ENCODE data around the gene FUT7.
A peak's percentile ranks its signal among the peaks of the same experiment; 100 is the strongest.
"Not testable (repeated sequence)": the region's sequence is repeated elsewhere in the genome, so short reads cannot be mapped to it uniquely, and the experiment has no call there.

The FUT7 gene

DNA sequence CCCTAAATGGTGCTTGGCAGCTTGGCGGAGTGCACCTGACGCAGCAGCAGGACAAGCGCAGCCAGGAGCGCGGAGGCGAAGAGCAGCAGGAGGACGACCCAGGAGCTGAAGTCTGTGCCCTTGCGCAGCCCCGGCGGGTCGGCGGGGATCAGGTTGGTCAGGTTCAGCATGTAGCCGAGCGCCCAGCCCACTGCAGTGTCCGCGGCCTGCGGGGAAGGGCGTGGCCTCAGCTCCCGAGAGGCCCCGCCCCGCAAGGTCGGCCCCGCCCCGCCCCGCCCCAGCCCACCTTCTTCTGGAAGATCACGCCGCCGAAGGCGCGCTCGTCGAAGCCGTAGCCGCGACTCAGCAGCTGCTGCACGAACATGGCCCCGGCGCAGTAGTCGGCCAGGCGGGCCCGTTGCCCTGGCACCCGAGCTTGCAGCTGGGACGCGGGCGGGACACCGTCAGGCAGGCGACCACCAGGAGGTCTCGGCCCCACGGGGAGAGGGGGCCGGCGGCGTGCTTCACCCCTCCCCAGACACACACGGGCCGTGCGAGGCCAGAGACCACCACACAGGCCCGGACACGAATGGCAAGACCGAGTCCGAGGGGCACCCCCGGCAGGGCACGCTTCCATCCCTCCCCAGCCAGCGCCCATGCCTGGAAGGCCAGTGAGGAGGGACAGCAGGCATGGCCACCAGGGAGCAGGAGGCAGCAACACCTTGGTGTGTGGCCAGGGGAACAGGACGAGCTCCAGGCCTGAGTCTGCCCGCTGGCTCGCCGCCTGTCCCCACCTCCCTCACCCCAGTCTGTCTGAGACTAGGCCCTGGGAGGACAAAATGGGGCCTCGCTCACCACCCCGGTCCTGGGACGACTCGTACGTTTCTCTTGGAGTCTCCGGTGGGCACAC is 17.0 kb upstream of the FUT7 start:
- DNase-seq: no peak

DNA sequence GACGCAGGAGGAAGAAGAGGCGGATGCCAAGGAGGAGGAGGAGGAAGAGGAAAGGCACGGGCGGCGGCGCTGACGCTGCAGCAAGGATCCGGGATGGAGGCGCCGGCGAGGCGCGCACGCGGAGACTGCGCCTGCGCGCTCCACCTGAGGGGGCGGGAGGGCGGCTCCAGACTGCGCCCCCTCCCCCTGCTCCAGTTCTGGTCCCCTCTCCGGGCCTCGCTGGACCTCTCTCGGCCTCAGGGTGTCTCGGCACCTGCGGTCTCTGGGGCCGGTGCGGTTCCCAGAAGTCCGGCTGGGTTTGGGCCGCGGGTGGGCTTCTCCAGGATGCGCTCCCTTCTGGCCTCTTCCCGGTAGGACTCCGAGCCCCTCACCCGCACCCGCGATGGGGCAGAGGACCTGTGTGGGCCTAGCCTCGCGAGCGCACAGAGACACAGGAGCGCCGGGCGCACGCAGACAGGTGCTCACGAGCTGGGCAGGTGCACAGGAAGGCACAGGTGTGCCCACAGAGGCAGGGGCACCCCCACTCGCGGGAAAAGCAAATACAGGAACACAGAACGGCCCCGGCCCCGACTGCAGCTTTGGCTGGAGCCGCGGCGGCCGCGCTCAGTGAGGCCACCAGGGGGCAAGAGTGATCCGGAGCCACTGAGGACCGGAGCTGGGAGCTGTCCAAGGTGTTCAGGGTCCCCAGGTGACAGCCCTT is 14.3 kb upstream of the FUT7 start, which contains the start of gene NPDC1:
Gene NPDC1, minus strand, starts transcription at position 90 of the 700 bp plus-strand sequence. CDS start 188 bp downstream, outside the sequence.
- DNase-seq: peak; percentile 73

GRCh38 chr9:137045294-137046087 is 13.6 kb upstream of the FUT7 start:
- DNase-seq: no peak

DNA sequence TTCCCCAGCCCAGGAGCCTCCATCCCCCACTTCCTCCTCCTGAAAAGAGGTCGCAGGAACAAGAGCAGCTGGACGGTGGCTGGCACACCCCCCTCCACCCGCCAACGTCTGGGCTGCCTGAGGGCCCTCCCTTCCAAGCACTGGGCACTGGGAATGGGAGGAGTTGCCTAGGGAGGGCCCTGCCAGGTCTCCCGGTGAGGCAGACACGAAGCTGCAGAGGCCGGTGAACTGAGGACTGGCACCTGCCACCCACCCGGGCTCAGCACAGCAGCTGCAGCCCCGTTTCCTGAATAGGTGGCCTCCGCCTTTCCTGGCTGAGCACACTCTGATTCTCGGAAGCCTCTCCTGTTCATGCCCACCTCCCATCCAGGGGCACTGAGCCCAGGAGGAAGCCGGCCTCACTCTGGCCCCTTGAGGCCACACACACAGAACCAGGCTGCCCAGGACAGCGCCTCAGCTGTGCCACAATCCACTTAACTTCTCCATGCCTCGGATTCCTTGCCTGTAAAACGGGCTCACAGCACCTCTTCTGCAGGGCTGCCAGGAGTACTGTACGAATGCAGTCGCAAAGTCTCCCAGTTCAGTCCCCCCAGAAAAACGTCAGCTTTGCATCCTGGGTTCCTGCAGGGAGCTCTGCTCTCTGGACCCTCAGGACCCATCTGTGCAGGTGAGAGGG is 12.8 kb upstream of the FUT7 start:
- peak; percentile 58 for DNase-seq

DNA sequence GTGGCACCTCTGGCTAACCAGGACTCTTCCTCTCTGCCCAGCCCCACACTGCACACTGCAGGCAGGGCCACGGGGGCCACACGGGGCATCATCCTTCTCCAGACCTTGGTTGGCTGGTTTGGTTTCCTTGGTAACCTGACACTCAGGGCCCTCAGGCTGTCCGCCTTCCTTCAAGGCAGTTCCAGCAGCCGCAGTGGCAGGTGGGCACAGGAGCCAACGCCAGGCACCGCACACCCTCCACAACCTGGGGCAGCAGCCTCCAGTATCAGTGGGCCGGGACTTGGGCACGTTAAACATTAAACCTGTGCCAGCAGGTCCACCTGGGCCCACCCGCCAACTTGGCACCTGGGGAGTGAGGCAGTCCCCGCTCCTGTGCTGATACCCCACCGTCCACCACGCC is 12.1 kb upstream of the FUT7 start:
- no peak for DNase-seq

- no peak for DNase-seq
Observed at GRCh38 chr9:137042751-137043727, 11.2 kb upstream of the FUT7 start.

- no peak for DNase-seq
Observed at GRCh38 chr9:137041124-137041523, 9.2 kb upstream of the FUT7 start.

DNA sequence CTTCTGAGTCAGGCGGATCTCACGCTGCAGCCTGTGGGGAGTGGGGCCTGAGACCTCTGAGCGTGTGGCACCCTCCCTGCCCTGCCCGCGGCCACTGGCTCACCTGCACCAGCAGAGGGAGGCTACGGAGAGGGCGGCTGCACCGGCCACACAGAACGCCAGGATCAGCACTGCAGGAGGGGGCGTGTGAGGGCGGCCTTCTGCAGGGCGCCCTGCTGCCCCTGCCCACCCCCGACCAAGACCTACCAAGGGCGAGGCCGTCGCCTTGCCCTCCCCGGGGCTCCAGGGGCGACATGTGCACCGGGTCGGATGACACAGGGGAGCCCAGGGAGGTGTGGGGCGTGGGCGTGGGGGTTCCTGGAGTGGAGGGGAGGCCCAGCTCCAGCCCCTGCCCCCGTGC is 8.7 kb upstream of the FUT7 start:
- no peak for DNase-seq

- no peak for DNase-seq
Observed at GRCh38 chr9:137039611-137040366, 7.9 kb upstream of the FUT7 start.

DNA sequence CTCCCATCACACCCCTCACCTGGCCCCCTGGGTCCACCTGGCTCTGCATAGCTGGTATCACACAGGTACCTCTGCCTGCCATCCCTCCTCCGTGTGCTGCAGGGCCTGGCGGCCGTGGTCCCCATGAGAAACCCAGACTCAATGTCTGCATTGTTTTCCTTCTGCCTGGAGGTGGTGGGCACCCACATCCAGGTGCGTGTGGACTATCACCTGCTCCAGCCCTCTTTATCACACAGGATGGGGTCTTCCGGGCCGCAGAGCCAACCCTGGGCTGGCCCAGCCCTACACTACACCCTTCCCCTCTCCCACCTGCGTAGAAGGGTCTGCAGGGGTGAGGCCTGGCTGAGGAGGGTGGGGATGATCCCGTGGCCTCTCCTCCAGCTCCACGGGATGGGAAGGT is 7.0 kb upstream of the FUT7 start:
- DNase-seq: no peak

GRCh38 chr9:137037483-137037882 is 5.6 kb upstream of the FUT7 start:
- no peak for DNase-seq

- DNase-seq: no peak
Observed at GRCh38 chr9:137037035-137037434, 5.1 kb upstream of the FUT7 start.

DNA sequence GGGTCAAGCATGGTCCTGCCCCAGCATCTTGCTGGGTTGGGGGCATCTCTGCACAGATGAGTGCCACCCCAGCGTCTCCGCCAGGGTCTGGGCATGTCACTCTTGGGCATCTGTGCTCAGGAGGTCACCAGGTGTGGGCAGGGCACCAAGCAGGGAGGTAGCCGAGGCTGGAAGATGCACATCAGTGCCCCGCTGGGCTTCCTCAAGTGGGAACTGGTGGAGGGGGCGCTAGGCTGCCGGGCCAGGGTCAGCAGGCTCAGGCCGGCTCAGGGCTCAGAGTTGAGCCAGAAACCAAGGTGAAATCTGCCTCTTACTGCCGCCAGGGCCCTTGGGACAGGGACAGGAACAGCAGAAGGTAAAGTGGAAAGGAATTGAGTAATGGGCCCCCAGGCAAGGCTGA is 4.0 kb upstream of the FUT7 start:
- DNase-seq: no peak

- DNase-seq: no peak
Observed at GRCh38 chr9:137035507-137035834, 3.6 kb upstream of the FUT7 start.

- DNase-seq: peak; percentile 65
Observed at GRCh38 chr9:137034709-137035506, 3.0 kb upstream of the FUT7 start.

DNA sequence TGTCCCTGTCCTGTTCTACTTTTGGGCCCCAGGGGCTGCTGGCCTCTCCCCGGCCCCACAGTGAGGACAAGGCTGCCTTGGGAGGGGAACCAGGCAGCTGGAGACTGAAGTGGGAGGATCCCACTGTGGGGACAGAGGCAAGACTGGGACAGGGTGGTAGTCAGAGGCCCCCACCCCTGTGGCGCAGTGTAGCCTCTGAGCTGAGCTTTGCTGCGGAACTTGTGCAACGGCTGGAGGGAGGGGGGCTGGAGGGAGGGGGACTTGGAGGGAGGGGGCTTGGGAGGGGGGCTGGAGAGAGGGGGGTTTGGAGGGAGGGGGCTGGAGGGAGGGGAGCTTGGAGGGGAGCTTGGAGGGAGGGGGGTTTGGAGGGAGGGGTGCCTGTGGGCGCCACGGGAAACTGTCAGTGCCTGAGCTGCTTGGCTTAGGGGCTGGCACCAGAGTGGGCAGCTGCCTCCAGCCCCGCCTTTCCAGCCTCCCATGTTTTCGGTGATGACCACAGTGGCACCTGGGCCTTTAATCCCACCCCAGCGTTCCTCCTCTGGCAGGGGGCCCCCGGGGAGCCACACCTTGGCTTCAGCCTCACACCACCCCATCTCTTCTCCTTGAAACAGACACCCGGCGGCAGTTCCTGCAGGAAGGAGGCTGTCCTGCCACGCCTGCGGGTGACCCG is 2.3 kb upstream of the FUT7 start:
- no peak for DNase-seq

DNA sequence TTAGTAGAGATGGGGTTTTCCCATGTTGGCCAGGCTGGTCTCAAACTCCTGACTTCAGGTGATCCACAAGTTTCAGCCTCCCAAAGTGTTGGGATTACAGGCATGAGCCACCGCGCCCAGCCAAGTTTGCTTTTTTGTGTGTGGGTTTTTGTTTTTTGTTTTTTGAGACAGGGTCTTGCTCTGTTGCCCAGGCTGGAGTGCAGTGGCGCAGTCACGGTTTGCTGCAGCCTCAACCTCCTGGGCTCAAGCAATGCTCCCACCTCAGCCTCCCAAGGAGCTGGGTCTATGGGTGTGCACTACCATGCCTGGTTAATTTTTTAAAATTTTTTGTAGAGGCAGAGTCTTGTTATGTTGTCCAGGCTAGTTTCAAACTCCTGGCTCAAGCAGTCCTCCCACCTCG is 1.6 kb upstream of the FUT7 start:
- DNase-seq: not testable (repeated sequence)

- no peak for DNase-seq
Observed at GRCh38 chr9:137032858-137033257, 970 bp upstream of the FUT7 start.
